NCI-H226 (cell line): ENCODE measurements around the gene BMP8A.
"Not testable (repeated sequence)": the region's sequence is repeated elsewhere in the genome, so short reads cannot be mapped to it uniquely, and the experiment has no call there.

Source experiments
- DNase-seq: peaks from one replicate; pipeline ENCODE4 v3.0.0-alpha.2; 2015

The BMP8A gene

GRCh38 chr1:39508266-39508665 is 16.8 kb downstream of the BMP8A start:
- no peak for DNase-seq

- DNase-seq: peak; percentile 31
Observed at GRCh38 chr1:39508857-39509305, 17.4 kb downstream of the BMP8A start.

- no peak for DNase-seq
Observed at GRCh38 chr1:39509360-39510009, 18.0 kb downstream of the BMP8A start.

DNA sequence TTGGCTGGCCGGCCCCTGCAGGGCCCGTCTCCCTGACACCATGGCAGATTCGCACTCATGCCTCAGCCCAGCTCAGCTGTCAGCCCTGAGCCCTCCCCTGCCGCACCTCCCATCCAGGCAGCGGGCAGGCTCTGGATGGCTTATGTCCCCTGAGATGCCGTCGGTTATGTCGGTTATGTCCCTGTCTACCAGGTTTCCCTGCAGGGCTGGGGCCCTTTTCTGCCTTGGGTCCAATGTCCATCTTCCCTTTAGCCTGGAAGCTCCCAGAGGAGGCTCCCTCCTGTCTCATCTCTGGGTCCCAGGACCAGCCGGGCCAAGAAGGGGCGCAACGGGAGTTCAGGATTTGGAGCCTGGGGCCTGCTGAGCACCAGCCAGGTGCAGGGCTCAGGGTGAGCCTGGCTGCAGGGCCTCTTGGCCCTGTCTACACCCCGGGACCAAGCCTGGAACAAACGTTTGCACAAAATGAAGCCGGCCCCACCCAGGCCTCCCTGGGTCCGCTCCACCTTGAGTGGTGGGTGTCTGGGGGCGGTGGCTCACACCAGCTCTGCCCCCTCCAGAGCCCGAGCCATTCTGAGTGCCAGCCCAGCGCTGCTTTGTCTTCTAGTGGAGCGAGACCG is 19.2 kb downstream of the BMP8A start:
- DNase-seq: not testable (repeated sequence)

GRCh38 chr1:39511477-39511876 is 20.0 kb downstream of the BMP8A start:
- DNase-seq: not testable (repeated sequence)

DNA sequence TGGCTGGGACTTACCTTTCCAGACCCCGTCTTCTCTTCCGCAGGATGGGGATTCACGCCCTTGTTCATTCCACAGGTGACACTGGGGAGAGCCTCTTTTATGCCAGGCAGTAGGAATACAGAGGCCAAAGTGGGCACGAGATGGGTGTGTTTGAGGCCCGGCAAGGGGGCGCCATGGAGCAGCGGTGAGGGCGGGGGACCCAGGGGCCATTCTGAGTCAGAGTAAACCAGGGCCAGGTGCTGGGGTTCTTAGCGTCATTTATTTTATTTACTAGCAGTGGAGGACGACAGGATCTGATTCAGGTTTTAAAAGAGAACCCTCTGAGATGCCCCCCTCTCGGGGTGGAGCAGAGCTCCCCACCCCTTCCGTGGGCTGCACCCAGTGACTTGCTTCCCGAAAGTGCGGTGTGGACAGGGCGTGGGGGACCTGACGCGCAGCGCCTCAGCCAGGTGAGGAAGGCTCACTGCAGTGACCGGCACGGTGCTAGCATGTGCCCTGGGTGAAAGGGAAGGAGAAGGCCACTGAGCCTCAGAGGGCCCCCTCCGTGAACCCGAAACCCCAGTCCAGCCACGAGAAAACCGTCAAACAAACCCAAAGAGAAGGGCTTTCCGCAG is 20.9 kb downstream of the BMP8A start:
- not testable (repeated sequence) for DNase-seq

DNA sequence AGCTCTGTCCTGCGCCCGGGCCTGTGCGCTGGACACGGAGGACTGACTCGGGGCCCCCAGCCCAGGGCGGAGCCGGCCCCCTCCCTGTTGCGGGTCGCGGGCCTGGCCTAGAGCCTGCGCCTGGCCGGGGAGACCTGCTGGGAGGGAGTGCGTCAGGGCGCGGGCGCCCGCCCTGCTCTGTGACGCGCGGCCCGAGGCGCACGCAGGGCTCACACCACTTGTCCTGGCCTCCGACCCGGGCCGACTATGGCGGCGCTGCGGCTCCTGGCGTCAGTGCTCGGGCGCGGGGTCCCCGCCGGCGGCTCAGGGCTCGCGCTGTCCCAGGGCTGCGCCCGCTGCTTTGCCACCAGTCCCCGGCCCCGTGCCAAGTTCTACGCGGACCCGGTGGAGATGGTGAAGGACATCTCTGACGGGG is 23.3 kb downstream of the BMP8A start:
- DNase-seq: not testable (repeated sequence)

DNA sequence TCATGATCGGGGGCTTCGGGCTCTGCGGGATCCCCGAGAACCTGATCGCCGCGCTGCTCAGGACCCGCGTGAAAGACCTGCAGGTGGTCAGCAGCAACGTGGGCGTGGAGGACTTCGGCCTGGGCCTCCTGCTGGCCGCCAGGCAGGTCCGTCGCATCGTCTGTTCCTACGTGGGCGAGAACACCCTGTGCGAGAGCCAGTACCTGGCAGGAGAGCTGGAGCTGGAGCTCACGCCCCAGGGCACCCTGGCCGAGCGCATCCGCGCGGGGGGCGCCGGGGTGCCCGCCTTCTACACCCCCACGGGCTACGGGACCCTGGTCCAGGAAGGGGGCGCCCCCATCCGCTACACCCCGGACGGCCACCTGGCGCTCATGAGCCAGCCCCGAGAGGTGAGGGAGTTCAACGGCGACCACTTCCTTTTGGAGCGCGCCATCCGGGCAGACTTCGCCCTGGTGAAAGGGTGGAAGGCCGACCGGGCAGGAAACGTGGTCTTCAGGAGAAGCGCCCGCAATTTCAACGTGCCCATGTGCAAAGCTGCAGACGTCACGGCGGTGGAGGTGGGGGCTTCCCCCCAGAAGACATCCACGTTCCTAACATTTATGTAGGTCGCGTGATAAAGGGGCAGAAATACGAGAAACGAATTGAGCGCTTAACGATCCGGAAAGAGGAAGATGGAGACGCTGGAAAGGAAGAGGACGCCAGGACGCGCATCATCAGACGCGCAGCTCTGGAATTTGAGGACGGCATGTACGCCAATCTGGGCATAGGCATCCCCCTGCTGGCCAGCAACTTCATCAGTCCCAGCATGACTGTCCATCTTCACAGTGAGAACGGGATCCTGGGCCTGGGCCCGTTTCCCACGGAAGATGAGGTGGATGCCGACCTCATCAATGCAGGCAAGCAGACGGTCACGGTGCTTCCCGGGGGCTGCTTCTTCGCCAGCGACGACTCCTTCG is 24.0 kb downstream of the BMP8A start:
- DNase-seq: not testable (repeated sequence)

DNA sequence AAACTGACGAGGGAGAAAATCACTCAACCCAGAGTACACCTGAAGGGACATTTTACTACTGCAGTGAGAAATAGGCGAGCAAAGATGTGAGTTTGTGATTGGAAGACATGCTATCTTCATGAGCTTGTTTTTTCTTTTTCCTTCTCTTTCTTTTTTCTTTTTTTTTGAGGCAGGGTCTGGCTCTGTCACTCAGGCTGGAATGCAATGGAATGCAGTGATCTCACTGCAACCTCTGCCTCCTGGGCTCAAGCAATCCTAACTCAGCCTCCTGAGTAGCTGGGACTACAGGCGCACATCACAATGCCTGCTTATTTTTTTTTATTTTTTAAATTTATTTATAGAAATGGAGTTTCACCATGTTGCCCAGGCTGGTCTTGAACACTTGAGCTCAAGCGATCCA is 25.4 kb downstream of the BMP8A start:
- DNase-seq: not testable (repeated sequence)

GRCh38 chr1:39517936-39518335 is 26.5 kb downstream of the BMP8A start:
- DNase-seq: not testable (repeated sequence)

DNA sequence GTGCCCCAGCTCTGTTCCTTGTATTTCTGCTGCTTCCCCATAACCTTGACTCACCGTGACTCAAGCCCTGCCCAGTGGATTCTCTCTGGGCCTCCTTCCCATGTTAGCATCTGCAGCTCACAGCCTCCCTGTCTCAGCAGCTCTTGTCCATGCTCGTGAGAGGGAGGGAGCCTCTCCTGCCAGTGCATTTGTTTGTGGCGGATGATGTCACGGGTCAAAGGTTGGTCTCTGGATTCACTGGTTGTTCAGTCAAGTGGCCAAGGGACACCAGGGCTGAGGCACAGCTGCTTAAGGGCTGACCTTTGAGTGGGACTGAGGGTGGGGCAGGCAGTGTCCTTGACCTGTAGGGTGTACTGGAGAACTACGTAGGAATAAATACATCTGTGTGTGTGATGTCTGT is 27.9 kb downstream of the BMP8A start:
- DNase-seq: not testable (repeated sequence)

GRCh38 chr1:39522221-39522620 is 30.8 kb downstream of the BMP8A start:
- not testable (repeated sequence) for DNase-seq

DNA sequence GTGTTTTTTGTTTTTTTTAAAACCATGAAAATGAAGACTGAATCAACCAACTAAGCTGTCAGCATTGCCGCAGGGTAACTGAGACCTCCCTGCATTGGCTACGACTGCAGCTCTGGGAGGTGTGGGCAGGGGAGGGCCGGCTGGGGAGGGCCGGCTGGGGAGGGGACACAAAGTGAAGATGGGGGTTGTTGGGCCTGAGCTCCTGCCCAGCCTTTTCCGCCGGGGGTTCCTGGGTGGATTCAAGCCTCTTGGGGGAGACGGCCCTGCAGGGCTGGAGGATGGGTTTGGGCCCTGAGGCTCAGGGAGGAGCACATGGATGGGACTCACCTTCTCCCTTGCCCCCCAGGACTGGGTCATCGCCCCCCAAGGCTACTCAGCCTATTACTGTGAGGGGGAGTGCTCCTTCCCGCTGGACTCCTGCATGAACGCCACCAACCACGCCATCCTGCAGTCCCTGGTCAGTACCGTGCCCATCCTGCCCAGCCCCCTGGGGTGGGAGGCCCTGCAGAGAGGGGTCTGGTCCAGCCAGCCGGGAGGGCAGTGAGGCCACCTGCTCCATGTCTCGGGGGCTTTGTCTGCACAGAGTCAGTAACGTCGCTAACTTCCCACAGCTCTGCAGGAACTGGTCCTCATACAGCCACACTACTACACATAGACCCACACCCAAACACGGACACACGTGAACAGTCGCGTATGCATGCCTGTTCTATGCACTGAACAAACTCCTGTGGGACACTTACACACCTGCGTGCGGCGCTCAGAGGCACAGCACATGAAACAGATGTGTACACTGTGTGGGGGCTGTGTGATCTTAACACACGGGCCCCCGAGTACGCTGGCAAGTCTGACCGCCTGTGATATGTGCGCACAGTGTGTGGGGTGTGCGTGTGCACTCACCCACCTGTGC is 31.5 kb downstream of the BMP8A start:
- no peak for DNase-seq

DNA sequence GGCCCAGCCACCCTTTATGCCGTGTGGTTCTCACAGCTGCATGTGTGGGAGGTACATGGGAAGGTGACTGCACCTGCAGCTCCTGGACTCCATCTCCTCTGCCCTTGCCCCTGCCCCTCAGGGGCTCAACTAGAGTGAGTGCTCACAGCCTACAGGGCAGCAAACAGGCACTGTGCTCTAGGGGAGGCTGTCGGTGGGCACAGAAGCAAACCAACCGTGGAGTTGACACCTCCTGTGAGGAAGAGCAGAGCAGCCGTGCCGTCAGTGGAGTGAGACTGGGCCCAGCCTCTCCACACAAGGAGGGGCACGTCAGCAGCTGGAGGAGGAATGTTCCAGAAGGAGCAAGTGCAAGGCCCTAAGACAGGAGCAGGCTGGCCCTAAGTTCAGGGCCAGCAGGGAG is 32.7 kb downstream of the BMP8A start:
- no peak for DNase-seq

- no peak for DNase-seq
Observed at GRCh38 chr1:39524591-39525365, 33.3 kb downstream of the BMP8A start.

DNA sequence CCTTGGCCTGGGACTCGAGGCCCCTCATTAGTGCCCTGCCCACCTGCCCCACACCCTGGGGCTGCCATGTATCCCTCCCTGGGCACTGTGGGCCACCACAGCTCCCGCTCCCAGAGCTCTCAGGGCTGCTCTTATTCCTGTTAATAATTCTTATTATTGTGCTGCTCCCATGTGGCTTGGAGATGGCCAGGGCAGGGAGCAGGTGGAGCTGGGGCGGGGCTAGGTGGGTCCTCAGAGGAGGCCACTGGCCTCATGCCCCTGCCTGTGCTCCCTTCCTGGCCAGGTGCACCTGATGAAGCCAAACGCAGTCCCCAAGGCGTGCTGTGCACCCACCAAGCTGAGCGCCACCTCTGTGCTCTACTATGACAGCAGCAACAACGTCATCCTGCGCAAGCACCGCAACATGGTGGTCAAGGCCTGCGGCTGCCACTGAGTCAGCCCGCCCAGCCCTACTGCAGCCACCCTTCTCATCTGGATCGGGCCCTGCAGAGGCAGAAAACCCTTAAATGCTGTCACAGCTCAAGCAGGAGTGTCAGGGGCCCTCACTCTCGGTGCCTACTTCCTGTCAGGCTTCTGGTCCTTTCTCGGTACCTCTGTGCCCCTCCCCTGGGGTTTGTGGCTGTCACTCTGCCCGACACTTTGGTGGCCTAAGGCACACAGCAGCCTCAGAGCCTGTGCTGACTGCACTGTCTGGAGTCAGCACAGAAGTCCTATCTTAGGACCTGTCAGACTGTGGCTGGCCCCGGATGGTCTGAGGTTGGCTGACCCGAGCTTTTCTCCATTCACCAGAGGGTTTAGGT is 34.1 kb downstream of the BMP8A start:
- no peak for DNase-seq

DNA sequence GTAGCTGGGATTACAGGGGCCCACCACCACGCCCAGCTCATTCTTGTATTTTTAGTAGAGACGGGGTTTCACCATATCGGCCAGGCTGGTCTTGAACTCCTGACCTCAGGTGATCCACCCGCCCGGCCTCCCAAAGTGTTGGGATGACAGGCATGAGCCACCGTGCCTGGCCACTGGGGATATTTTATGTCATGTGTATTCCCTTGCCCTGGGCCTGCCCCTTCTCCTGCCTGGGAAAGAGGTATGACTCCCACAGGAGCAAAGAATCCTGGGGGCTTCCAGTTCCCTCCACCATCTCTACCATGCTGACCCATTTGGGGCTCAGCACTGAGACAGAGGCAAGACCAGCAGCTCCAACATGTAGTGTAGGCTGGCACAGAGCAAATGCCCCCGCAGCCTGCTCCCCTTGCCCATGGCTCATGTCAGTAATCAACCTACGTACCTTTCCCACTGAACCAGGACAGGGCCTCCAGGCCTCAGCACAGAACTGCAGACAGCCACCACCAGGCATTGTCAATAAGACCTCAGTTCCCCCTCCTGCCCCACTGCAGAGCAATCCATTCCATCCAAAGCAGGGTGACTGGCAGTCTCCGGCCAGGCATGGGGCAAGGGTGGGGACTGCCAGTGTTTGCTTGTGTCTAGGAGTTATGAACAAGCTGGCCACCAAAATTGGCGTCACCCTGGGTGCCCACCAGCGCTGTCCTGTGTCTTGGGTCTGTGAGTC is 35.2 kb downstream of the BMP8A start:
- DNase-seq: no peak

- DNase-seq: not testable (repeated sequence)
Observed at GRCh38 chr1:39527190-39527579, 35.7 kb downstream of the BMP8A start.

DNA sequence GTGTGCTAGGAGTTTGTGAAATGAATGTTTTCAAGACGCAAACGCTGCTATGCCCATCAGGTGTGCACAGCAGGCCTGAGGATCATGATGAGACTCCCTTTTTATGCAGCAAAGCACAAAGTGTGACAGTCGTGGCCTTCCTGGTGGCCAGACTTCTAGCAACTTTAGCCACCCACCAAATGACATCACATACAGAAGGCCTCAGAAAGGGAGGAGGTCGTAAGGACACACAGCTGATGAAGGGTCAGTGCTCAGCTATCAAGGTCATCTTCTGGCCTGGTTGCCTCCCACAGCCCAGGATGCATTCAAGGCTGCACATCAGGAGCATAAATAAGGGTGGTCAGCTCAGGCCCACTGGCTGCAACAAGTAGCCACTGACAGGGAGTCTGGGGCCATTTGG is 36.6 kb downstream of the BMP8A start:
- no peak for DNase-seq
